ENCODE measurements around the gene SHLD1. TPM values are rescaled to one million over a fixed set of nuclear protein-coding genes. Genes with fewer than 3 reads are reported as not detected.

The SHLD1 gene
- polyA plus RNA-seq, 10 donors, result 5.1 to 7.5 (median 6.2) TPM

- no peak for DNase-seq
Measured at GRCh38 chr20:5844063-5844681, 94.0 kb downstream of the SHLD1 start.

DNA sequence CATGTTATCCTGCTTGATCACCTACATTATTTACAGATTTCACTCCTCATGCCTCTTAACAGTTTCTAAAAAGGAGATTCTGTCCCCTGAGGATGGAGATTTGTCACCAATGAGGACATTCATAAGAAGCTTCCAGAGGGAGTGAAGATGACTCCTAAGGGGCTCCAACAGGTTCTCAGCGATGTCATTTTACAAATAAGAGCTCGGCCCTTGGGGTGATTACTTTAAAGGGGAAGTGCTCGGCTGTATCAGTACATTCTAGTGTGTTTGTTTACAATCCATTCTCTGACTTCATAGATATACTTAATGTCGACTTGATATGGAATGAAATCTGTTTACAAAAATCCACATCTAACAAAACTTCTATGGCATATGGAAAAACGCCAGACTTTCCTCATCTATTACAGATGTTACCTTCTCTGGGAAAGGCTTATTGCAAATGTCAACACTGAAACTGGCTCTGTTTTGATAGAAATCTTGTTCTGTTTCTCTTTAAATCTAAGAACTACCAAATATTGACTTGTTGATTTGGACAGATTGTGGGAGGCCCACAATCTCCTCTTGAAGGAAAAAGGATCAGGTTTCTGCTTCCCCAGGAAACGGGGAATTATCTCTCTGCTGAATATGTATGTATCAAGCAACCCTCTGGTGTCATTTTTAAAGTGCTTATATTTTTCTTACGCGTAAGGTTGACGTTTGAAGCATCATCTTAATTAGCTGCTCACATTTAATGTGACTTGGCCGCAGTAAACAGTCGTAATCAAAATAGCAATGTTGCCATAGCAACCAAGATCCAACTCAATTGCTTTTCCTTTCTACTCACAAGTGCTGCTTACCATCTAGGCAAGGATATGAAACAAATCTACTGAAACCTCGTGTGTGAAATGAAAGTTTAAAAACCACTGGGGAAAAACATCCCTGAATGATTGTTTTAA lies 95.7 kb downstream of the SHLD1 start:
- DNase-seq, result peak in 2 of 3 donors; percentile 30 to 70

DNA sequence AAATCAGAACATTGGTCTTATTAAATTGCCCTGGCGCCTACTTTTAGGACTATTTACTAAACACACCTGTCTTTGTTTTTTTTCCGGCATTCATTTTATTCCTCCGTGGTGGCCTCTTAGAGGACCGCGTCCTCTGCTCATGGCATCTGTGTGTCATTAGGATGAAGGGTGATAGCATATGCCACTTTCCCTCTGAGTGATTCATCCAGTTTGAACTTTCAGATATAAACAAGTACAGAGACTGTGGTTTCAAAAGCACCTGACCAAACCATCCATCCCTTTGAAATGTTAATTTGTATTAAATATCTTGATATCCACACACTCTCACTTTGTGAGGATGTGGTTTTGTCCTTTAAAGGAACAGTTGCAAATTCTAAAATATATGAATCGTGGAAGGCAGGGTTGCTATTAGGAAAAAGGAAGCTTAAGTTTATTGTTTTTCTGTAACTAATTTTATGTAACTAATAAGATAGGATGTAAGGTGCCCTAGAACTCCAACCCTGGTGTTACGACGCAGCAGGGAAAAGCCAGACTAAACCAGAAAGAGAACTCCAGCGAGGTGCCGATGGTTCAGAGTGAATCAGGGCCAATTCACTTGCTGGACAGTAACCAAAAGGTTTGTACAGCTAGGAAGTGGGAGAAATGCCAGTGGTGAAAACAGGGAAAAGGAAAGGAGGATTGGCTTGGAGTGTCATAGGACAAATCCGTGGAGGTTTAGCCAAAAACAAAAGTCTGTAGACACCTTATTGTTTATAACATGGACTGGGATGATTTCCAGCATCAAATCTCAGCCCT lies 98.7 kb downstream of the SHLD1 start:
- peak in 1 of 3 donors; percentile 20 for DNase-seq

DNA sequence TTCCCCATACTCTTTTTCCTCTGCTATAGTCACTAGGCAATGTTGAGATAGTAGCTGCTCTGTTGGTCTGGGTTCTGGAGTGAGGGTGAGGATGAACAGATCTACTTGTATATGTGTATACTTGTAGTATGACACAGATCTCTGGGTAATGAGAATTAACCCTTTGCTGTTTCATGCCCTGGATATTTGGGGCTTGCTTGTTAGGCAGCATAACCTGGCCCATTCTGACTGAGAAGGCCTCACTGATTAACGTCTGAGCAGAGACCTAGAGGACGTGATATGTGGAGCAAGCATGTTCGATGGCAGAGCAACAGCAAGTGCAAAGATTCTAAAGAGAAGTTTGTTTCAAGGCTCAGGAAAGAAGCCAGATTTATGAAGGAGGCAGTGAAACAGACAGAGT lies 105.7 kb downstream of the SHLD1 start:
- DNase-seq, result no peak

DNA sequence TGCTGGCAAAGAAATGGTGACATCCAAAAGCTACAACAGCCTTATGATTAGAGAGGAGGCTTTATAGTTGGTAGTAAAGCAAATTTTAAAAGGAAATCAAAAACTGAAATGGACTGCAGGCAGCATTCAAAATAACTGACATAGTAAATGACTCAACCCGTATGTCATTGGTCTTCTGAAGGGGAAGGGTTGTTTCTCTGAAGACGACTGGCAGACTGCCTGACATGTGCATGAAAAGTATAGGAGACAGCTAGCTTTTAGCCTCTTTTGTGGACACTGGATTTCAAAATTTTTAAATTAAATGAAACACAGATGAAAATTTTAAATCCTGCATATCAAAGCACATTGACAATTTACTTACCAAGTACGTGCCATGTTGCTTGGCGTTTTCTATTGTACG lies 109.4 kb downstream of the SHLD1 start:
- DNase-seq, result no peak

GRCh38 chr20:5862703-5863039 lies 112.5 kb downstream of the SHLD1 start:
- DNase-seq, result no peak

DNA sequence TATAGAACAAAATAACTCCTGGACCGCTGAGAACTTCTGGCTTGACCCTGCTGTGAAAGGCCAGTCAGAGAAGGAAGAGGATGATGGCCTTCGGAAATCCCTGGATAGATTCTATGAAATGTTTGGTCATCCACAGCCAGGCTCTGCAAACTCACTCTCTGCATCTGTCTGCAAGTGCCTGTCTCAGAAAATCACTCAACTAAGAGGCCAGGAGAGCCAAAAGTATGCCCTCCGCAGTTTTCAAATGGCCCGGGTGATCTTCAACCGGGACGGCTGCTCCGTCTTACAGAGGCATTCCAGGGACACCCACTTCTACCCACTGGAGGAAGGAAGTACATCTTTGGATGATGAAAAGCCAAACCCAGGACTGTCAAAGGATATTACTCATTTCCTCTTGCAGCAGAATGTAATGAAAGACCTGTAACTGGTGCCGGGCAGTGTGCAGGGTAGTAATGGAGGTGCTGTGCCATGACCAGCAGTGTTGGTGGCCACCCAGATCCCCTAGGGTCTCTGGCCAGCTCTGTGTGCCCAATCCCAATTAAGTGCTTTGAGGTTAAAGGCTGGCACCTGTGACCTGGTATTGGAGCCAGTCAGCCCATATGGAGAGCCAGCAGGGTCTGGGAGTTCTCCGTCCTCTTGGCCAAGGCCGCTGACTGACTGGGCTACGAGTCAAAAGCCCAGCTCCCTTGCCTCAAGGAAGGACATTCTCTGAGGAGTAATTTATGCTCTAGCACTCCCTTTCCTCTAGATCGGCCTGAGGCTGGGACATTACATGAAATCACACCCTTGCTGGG lies 113.0 kb downstream of the SHLD1 start:
- no peak for DNase-seq

DNA sequence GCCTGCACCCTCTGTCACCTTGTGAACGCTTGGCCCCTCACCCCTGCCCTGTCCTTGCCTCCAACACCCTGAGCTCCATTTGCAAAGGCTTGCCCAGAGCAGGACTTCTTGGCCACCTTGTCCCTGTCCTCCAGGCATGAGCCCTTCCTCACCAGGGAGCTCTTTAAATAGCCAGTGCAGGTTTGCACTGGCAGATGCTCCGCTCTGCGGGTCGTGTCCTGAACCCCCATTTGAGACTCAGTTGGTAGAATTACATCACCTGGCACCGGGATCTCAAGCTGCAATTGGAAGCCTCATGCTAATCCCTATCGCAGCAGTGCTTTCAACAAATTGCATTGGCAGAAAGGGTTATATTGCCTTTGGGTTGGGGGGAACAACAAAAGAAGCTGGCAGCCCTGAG lies 114.2 kb downstream of the SHLD1 start:
- DNase-seq, result no peak

- DNase-seq, result no peak
Measured at GRCh38 chr20:5864873-5865587, 114.8 kb downstream of the SHLD1 start.

- no peak for DNase-seq
Measured at GRCh38 chr20:5865604-5866003, 115.4 kb downstream of the SHLD1 start.

DNA sequence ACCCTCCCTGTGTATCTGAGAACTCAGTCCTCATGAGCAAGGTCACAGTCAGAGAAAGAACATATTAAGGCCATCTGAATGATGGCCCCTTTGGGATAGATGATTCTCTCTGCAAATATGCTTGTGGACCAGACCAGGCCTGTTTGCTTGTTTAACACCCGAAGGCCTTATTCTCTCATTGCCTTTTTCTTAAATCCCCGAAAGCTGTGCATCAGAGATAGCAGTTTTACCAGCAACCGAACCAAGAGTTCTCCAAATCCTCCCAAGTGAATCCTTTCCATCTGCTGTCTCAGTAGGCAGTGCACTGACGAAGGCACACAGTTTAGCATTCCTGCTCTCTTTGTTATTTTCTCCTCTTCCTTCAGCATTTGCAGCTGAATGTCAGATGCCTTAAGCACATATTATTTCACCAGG lies 120.4 kb downstream of the SHLD1 start:
- DNase-seq, result no peak

DNA sequence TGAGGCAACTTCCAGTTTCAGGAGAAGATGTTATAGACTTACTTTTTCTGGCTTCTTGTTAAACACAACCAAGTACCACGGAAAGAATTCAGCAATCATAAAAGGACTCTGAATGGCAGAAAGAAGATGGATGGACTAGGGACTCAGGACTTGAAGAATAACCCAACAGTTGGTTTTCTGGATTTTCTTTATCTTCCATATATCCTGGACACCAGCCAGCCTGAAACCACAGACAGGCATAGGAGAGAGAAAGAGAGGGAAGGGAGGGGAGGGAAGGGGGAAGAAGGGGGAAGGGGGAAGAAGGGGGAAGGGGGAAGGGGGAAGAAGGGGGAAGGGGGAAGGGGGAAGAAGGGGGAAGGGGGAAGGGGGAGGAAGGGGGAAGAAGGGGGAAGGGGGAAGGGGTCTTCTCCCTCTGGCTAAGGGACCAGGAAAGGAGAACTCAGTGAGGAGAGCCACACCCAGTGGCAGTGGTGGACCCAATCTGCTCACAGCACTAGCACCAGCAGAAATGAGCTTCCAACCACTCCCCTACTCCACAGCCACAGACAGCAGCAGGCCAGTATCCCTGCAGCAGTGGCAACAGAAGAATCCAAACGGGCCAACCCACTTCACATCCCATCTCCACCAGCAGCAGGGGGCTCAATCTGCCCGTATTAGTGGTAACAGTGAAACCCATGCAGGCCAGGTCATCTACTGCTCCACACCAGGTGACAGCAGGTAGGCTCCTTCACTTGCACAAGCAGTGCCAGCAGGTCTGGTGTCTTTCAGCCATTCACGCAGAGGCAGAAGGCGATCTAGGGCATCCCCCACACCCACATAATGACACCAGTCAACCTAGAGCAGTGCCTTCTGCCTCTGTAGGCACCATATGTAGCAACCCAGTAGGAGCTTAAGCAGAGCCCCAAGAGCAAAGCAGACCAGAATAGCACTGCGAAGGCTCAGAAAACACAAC lies 121.5 kb downstream of the SHLD1 start:
- no peak for DNase-seq

- no peak for DNase-seq
Measured at GRCh38 chr20:5877128-5877527, 126.9 kb downstream of the SHLD1 start.

GRCh38 chr20:5880326-5880725 lies 130.1 kb downstream of the SHLD1 start:
- no peak for DNase-seq

GRCh38 chr20:5881703-5882102 lies 131.5 kb downstream of the SHLD1 start:
- no peak for DNase-seq

GRCh38 chr20:5882166-5882565 lies 132.0 kb downstream of the SHLD1 start:
- DNase-seq, result no peak

GRCh38 chr20:5884465-5885335 lies 134.5 kb downstream of the SHLD1 start:
- no peak for DNase-seq

DNA sequence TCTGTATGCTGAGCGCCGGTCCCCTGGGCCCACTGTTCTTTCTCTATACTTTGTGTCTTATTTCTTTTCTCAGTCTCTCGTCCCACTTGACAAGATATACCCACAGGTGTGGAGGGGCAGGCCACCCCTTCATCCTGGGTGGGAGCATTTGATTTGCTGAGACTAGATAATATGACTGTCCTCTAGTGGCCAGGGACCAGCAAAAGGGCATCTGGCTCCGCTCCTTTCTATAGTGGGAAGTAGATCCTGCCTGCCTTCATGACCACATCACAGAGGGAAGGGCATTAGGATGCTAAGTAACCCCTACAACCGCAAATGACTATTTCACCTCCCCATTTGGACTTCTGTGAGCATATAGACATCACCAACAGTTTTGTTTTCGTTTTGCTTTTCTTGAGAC lies 135.7 kb downstream of the SHLD1 start:
- no peak for DNase-seq

DNA sequence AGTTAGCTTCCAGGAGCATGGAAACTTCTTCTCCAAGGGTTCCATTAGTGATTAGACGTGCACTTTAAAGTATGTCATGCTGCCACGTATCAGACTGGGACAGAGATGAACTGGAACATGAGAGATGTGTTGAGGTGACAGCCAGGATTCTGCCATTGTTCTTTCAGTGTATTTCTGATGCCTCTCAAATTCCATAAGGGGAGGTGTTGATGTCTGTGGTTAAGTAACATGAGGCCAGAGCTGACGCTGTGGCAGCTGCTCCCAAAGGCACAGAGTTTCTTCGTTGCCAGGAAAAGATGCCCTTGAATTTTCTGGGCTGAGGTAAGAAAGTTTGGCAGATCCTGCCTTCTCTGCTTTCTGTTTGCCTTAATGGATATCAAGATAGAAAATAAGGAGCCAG lies 136.6 kb downstream of the SHLD1 start:
- DNase-seq, result no peak
